Esophagus squamous epithelium (tissue), 5 donors: ENCODE data around the gene UBE2L5. TPM values are rescaled to one million over a fixed set of nuclear protein-coding genes. Genes with fewer than 3 reads are reported as not detected.
A peak's percentile ranks its signal among the peaks of the same experiment; 100 is the strongest.

Experiments used
- DNase-seq: peaks from one replicate; lab custom pipeline; 2025; lab: John Stamatoyannopoulos, UW
- H3K27ac ChIP-seq, 4 donors: fragments of 200-600 bp; sonication (generic); one replicate each; pipeline ENCODE4 v1.5.1; 2016 to 2019; ENCODE audit warnings: mild to moderate bottlenecking in 1 of 4
- H3K27me3 ChIP-seq, 4 donors: fragments of 200-600 bp; sonication (generic); 1 replicate in 3 of 4; 2 replicates in 1 of 4; pipeline versions ENCODE4 v1.5.1 to v1.6.0; 2017 to 2021; ENCODE audit warnings: antibody characterized with exemption in 1 of 4
- H3K36me3 ChIP-seq, 3 donors: fragments of 200-600 bp; sonication (generic); one replicate each; pipeline ENCODE4 v1.5.1; 2016 to 2019
- H3K4me1 ChIP-seq, 3 donors: fragments of 200-600 bp; sonication (generic); one replicate each; pipeline ENCODE4 v1.5.1; 2017 to 2019
- H3K4me3 ChIP-seq, 4 donors: fragments of 200-600 bp; sonication (generic); 1 replicate in 3 of 4; 2 replicates in 1 of 4; pipeline ENCODE4 v1.5.1; 2016 to 2019; ENCODE audit warnings: mild to moderate bottlenecking in 2 of 4, moderate library complexity in 1 of 4
- H3K9me3 ChIP-seq, 3 donors: fragments of 200-600 bp; sonication (generic); one replicate each; pipeline ENCODE4 v1.5.1; 2016 to 2019
- CTCF ChIP-seq, 6 experiments: fragments of 450-650 bp in 4 of 6; fragments of 200-600 bp in 2 of 6; sonication (generic) in 2 of 6; IDR thresholded peaks; one replicate each; pipeline ENCODE4 v1.5.1; 2016 to 2019; ENCODE audit warnings: antibody characterized with exemption in 6 of 6, mild to moderate bottlenecking in 4 of 6, moderate library complexity in 4 of 6
- POLR2A ChIP-seq, 4 donors: fragments of 450-650 bp; IDR thresholded peaks; one replicate each; pipeline ENCODE4 v1.6.1; 2017; ENCODE audit warnings: antibody characterized with exemption in 4 of 4, mild to moderate bottlenecking in 4 of 4, moderate library complexity in 3 of 4
- WGBS, 2 donors: methylation state at CpG; one replicate each; pipeline ENCODE4 v1.1.5; 2018; 5-methylcytosine and 5-hydroxymethylcytosine counted together
- intact Hi-C: fragments of 100-400 bp; cut with DNase I; formaldehyde crosslinking; loops from one replicate; pipeline ENCODE4 v1.15.0; 2022
- total RNA-seq, 4 donors: library from RNA; depleted of rRNA; stranded (reverse); fragments of >200 nt; gene quantifications; one replicate each; pipeline ENCODE4 v1.1.0, GENCODE V29; 2016
- donor health status: DM: yes; HTN: yes; CAD: no.

Gene UBE2L5
- total RNA-seq, 4 donors from 2014 or later: 0.19 TPM; not detected in 3

GRCh38 chr13:30396434-30397075 lies 25.7 kb upstream of the UBE2L5 start:
- intact Hi-C loops: no loop called here
- Histone ChIP-seq H3K27me3 (no peaks in the 10 kb centered on the region), H3K4me1 (peaks cover 0 to 28% (median 6%) of the 10 kb centered on the region in 3 donors), H3K27ac (peak overlapping the region; percentile 90 to 95 (median 94)), H3K4me3 (peak overlapping the region in 1 of 4 donors; percentile 77), H3K9me3 (no peaks in the 10 kb centered on the region), H3K36me3 (no peaks in the 10 kb centered on the region)
- WGBS, 2 donors: 36 to 44% methylated on average over 8 of the region's 8 CpGs
- no peak for DNase-seq
- TF ChIP-seq POLR2A (IDR thresholded peaks at IDR 0.05) (no peak), CTCF (IDR thresholded peaks at IDR 0.05) (no peak)

GRCh38 chr13:30398601-30399072 lies 23.7 kb upstream of the UBE2L5 start:
- 63 to 69% methylated on average over 4 to 7 of the region's 7 CpGs for WGBS, 2 donors
- TF ChIP-seq CTCF (IDR thresholded peaks at IDR 0.05): no peak
- no peak for TF ChIP-seq POLR2A (IDR thresholded peaks at IDR 0.05)
- no peak overlapping the region for H3K4me3 ChIP-seq
- no peaks in the 10 kb centered on the region for H3K27me3 ChIP-seq
- H3K9me3 ChIP-seq: no peaks in the 10 kb centered on the region
- no peaks in the 10 kb centered on the region for H3K36me3 ChIP-seq
- H3K4me1 ChIP-seq: peaks cover 0 to 35% (median 8%) of the 10 kb centered on the region in 3 donors
- peak overlapping the region in 2 of 4 donors; percentile 18 to 19 for H3K27ac ChIP-seq
- no peak for DNase-seq
- intact Hi-C loops: no loop called here

- Histone ChIP-seq H3K27me3 (no peaks in the 10 kb centered on the region), H3K4me3 (no peak overlapping the region), H3K9me3 (no peaks in the 10 kb centered on the region), H3K4me1 (peaks cover 0 to 42% (median 14%) of the 10 kb centered on the region in 3 donors), H3K27ac (no peak overlapping the region), H3K36me3 (no peaks in the 10 kb centered on the region)
- DNase-seq: no peak
- intact Hi-C loops: loop anchor here (10.0 kb wide), 1 partner anchor 64 kb away; the partner anchor contains the start of gene HMGB1
- no peak for TF ChIP-seq CTCF (IDR thresholded peaks at IDR 0.05)
- no peak for TF ChIP-seq POLR2A (IDR thresholded peaks at IDR 0.05)
- WGBS, 2 donors: 96% methylated on average over 2 of the region's 2 CpGs
These were observed 21.9 kb upstream of the UBE2L5 start for GRCh38 chr13:30400376-30400775.

DNA sequence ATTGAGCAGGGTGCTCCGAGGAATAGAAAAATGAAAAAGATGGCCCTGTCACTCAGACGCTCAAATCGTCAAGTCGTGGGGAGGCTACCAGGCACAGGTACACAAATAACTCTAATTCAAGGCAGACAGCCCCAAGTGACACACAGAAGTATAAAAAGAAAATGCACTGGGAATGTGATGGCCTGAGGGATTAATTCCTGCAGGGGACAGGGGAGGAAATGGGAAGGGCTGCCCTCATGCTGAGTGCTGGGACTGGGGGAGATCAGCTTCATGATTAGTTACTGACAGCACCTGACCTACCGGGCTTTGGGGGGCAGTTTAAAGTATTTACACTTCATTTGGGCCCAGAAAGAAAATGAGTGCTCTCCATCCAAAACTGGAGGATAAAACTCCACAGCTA lies 20.9 kb upstream of the UBE2L5 start:
- no peaks in the 10 kb centered on the region for H3K27me3 ChIP-seq
- intact Hi-C loops: loop anchor here (10.0 kb wide), 1 partner anchor 63 kb away; the partner anchor contains the start of gene HMGB1
- H3K36me3 ChIP-seq: no peaks in the 10 kb centered on the region
- TF ChIP-seq CTCF (IDR thresholded peaks at IDR 0.05): no peak
- no peak for TF ChIP-seq POLR2A (IDR thresholded peaks at IDR 0.05)
- WGBS, 2 donors: 95% methylated on average over 5 of the region's 5 CpGs
- no peak overlapping the region for H3K27ac ChIP-seq
- no peaks in the 10 kb centered on the region for H3K9me3 ChIP-seq
- H3K4me1 ChIP-seq: peaks cover 0 to 46% (median 11%) of the 10 kb centered on the region in 3 donors
- DNase-seq: no peak
- H3K4me3 ChIP-seq: no peak overlapping the region

DNA sequence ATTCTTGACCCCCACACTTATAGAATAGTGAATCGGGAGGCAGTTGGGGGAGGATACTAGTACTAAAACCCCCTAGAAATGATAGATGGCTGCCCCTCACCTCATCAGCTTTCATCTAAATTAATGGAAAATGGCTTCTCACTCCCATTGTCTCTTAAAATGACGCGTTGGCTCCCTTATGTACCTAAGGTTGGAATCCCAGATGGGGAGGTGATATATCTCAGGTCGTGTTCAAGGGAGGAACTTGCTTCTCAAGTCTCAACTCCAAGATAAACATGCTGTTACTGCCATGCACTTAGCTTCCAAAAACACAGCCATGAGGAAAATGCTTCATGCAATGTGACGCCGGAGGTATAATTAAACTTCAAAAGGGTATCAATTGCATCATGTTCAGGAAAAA lies 18.8 kb upstream of the UBE2L5 start:
- intact Hi-C loops: loop anchor here (10.0 kb wide), 1 partner anchor 61 kb away; the partner anchor contains the start of gene HMGB1
- no peak overlapping the region for H3K4me3 ChIP-seq
- H3K27me3 ChIP-seq: no peaks in the 10 kb centered on the region
- peaks cover 4 to 60% (median 8%) of the 10 kb centered on the region in 3 donors for H3K4me1 ChIP-seq
- WGBS, 2 donors: 49 to 70% methylated on average over 6 of the region's 6 CpGs
- DNase-seq: no peak
- no peaks in the 10 kb centered on the region for H3K9me3 ChIP-seq
- TF ChIP-seq POLR2A (IDR thresholded peaks at IDR 0.05): no peak
- peak overlapping the region in 1 of 4 donors; percentile 17 for H3K27ac ChIP-seq
- no peaks in the 10 kb centered on the region for H3K36me3 ChIP-seq
